HG03159 (cell line): ENCODE results near the gene DMWD.
"Not testable (repeated sequence)": the region's sequence is repeated elsewhere in the genome, so short reads cannot be mapped to it uniquely, and the experiment has no call there.

Experiments used
- ATAC-seq: cut with Tn5 transposase; IDR thresholded peaks from one replicate; pipeline ENCODE4 v1.9.1; 2021; ENCODE audit warnings: mild to moderate bottlenecking, moderate library complexity; ENCODE audit not compliant: unreplicated experiment

Gene DMWD

GRCh38 chr19:45816236-45817009, 23.8 kb upstream of the DMWD start:
- no peak for ATAC-seq

- no peak for ATAC-seq
Measured at GRCh38 chr19:45815481-45816216, 23.0 kb upstream of the DMWD start.

- ATAC-seq, result no peak
Measured at GRCh38 chr19:45814851-45815480, 22.3 kb upstream of the DMWD start, which contains the start of gene RSPH6A. TSS of gene RSPH6A (minus strand) at chr19:45815308. CDS start at chr19:45815176, 132 bp downstream.

- ATAC-seq, result no peak
Measured at GRCh38 chr19:45814166-45814780, 21.6 kb upstream of the DMWD start.

GRCh38 chr19:45812297-45812696, 19.7 kb upstream of the DMWD start:
- no peak for ATAC-seq

- no peak for ATAC-seq
Measured at GRCh38 chr19:45809643-45810159, 17.1 kb upstream of the DMWD start.

GRCh38 chr19:45805719-45806118, 13.1 kb upstream of the DMWD start:
- ATAC-seq, result no peak

GRCh38 chr19:45804959-45805230, 12.2 kb upstream of the DMWD start:
- ATAC-seq, result no peak

- ATAC-seq, result no peak
Measured at GRCh38 chr19:45804140-45804958, 11.7 kb upstream of the DMWD start.

- no peak for ATAC-seq
Measured at GRCh38 chr19:45801603-45802175, 9.0 kb upstream of the DMWD start.

- no peak for ATAC-seq
Measured at GRCh38 chr19:45800070-45800553, 7.5 kb upstream of the DMWD start.

- not testable (repeated sequence) for ATAC-seq
Measured at GRCh38 chr19:45799541-45799940, 6.9 kb upstream of the DMWD start.

GRCh38 chr19:45798995-45799517, 6.4 kb upstream of the DMWD start:
- ATAC-seq, result no peak

- ATAC-seq, result no peak
Measured at GRCh38 chr19:45794627-45795026, 2.0 kb upstream of the DMWD start.

GRCh38 chr19:45793876-45794275, 1.2 kb upstream of the DMWD start:
- ATAC-seq, result no peak

- no peak for ATAC-seq
Measured at GRCh38 chr19:45793178-45793564, 526 bp upstream of the DMWD start.

GRCh38 chr19:45791744-45792469, 738 bp downstream of the DMWD start:
- ATAC-seq, result no peak

GRCh38 chr19:45790942-45791341, 1.7 kb downstream of the DMWD start:
- ATAC-seq, result no peak
